ENCODE results near the gene ACSL3.

The ACSL3 gene

GRCh38 chr2:222927600-222927999 is 66.8 kb downstream of the ACSL3 start:
- H4K20me1 ChIP-seq (ENCODE audit: insufficient read depth) = no peaks in the 10 kb centered on the region
- H3K36me3 ChIP-seq (ENCODE audit: insufficient read depth) = no peaks in the 10 kb centered on the region
- no peak overlapping the region for H3K9ac ChIP-seq
- H3K4me1 ChIP-seq (ENCODE audit: low read depth, poor library complexity, severe bottlenecking) = no peaks in the 10 kb centered on the region
- no peak overlapping the region for H3K27ac ChIP-seq
- H3K27me3 ChIP-seq (ENCODE audit: insufficient read depth, low read depth) = no peaks in the 10 kb centered on the region
- H3K4me2 ChIP-seq = no peak overlapping the region
- H2AFZ ChIP-seq (ENCODE audit: low read depth) = no peak overlapping the region
- H3K79me2 ChIP-seq (ENCODE audit: insufficient read depth, low read depth) = no peaks in the 10 kb centered on the region
- TF ChIP-seq CTCF (conservative IDR thresholded peaks at IDR 0.05; ENCODE audit: low read depth, low read length) = no peak
- H3K4me3 ChIP-seq (IDR thresholded peaks at IDR 0.05; ENCODE audit: insufficient read depth, low read depth, low read length) = no peak overlapping the region

- H2AFZ ChIP-seq (ENCODE audit: low read depth) = no peak overlapping the region
- no peak overlapping the region for H3K4me3 ChIP-seq (IDR thresholded peaks at IDR 0.05; ENCODE audit: insufficient read depth, low read depth, low read length)
- H3K36me3 ChIP-seq (ENCODE audit: insufficient read depth) = no peaks in the 10 kb centered on the region
- no peaks in the 10 kb centered on the region for H3K27me3 ChIP-seq (ENCODE audit: insufficient read depth, low read depth)
- TF ChIP-seq CTCF (conservative IDR thresholded peaks at IDR 0.05; ENCODE audit: low read depth, low read length) = no peak
- H3K4me2 ChIP-seq = no peak overlapping the region
- H3K27ac ChIP-seq = no peak overlapping the region
- H3K9ac ChIP-seq = no peak overlapping the region
- no peaks in the 10 kb centered on the region for H3K4me1 ChIP-seq (ENCODE audit: low read depth, poor library complexity, severe bottlenecking)
- H3K79me2 ChIP-seq (ENCODE audit: insufficient read depth, low read depth) = no peaks in the 10 kb centered on the region
- H4K20me1 ChIP-seq (ENCODE audit: insufficient read depth) = no peaks in the 10 kb centered on the region
These were observed 67.5 kb downstream of the ACSL3 start for GRCh38 chr2:222928335-222928734.

- H3K27me3 ChIP-seq (ENCODE audit: insufficient read depth, low read depth) = no peaks in the 10 kb centered on the region
- no peak overlapping the region for H2AFZ ChIP-seq (ENCODE audit: low read depth)
- no peaks in the 10 kb centered on the region for H3K79me2 ChIP-seq (ENCODE audit: insufficient read depth, low read depth)
- H3K4me1 ChIP-seq (ENCODE audit: low read depth, poor library complexity, severe bottlenecking) = peaks cover 5% of the 10 kb centered on the region
- H3K27ac ChIP-seq = no peak overlapping the region
- H3K4me3 ChIP-seq (IDR thresholded peaks at IDR 0.05; ENCODE audit: insufficient read depth, low read depth, low read length) = no peak overlapping the region
- TF ChIP-seq CTCF (conservative IDR thresholded peaks at IDR 0.05; ENCODE audit: low read depth, low read length) = no peak
- no peaks in the 10 kb centered on the region for H4K20me1 ChIP-seq (ENCODE audit: insufficient read depth)
- H3K4me2 ChIP-seq = no peak overlapping the region
- H3K9ac ChIP-seq = no peak overlapping the region
- H3K36me3 ChIP-seq (ENCODE audit: insufficient read depth) = peaks cover under 1% of the 10 kb centered on the region; the same call in 1 of the 2 replicates
These were observed 70.0 kb downstream of the ACSL3 start for GRCh38 chr2:222930862-222931261.

GRCh38 chr2:222931659-222932058 is 70.8 kb downstream of the ACSL3 start:
- no peaks in the 10 kb centered on the region for H3K27me3 ChIP-seq (ENCODE audit: insufficient read depth, low read depth)
- H3K27ac ChIP-seq = no peak overlapping the region
- no peaks in the 10 kb centered on the region for H3K79me2 ChIP-seq (ENCODE audit: insufficient read depth, low read depth)
- no peak overlapping the region for H3K9ac ChIP-seq
- H3K4me3 ChIP-seq (IDR thresholded peaks at IDR 0.05; ENCODE audit: insufficient read depth, low read depth, low read length) = no peak overlapping the region
- H3K36me3 ChIP-seq (ENCODE audit: insufficient read depth) = peaks cover 3% of the 10 kb centered on the region; the same call in 1 of the 2 replicates
- TF ChIP-seq CTCF (conservative IDR thresholded peaks at IDR 0.05; ENCODE audit: low read depth, low read length) = no peak
- no peak overlapping the region for H3K4me2 ChIP-seq
- peaks cover 5% of the 10 kb centered on the region for H3K4me1 ChIP-seq (ENCODE audit: low read depth, poor library complexity, severe bottlenecking)
- no peak overlapping the region for H2AFZ ChIP-seq (ENCODE audit: low read depth)
- no peaks in the 10 kb centered on the region for H4K20me1 ChIP-seq (ENCODE audit: insufficient read depth)

Data from KMS-11 (cell line).